NCI-H2081 (cell line): ENCODE results near the gene ATG4A.

Experiments used
- DNase-seq, 2 experiments: peaks; one replicate each; lab custom pipeline; 2025; lab: John Stamatoyannopoulos, UW

The ATG4A gene, protein sequence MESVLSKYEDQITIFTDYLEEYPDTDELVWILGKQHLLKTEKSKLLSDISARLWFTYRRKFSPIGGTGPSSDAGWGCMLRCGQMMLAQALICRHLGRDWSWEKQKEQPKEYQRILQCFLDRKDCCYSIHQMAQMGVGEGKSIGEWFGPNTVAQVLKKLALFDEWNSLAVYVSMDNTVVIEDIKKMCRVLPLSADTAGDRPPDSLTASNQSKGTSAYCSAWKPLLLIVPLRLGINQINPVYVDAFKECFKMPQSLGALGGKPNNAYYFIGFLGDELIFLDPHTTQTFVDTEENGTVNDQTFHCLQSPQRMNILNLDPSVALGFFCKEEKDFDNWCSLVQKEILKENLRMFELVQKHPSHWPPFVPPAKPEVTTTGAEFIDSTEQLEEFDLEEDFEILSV

DNA sequence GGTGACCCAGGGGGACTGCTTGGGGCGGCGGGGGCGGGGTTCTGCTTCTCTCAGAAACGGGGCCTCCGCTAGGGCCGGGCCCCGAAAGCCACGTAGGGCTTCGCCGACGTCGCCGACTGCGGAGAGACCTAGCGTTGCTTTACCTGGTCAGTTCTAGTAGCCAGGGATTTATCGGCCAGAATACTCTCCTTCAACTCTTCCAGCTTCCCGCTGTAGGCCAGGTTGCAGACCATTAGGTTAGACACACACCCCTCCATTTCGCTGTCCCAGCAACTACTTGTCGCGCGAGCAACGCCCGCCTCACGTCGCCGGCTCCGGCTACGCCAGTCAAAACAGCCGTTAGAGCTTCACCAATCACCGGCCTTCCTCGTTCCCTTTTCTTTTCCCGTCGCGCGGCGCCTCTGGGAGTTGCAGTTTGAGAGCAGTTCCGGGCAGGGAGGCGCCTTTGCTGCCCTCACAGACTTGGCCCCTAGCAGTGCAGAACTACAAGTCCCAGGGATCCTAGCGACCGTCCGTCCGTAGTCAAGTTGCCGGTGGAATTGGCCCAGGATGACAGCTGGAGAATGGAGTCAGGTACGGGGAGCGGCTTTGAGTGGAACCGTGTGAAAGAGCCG, at the start of gene ATG4A, which contains the start of gene PSMD10:
ATG4A (plus strand) TSS at position 515 of the 614 bp plus-strand sequence; CDS start at position 564, 49 bp downstream.
PSMD10 (minus strand) TSS at position 279 of the 614 bp plus-strand sequence; CDS start at position 257, 22 bp downstream.
- DNase-seq = peak; percentile 97 to 99

DNA sequence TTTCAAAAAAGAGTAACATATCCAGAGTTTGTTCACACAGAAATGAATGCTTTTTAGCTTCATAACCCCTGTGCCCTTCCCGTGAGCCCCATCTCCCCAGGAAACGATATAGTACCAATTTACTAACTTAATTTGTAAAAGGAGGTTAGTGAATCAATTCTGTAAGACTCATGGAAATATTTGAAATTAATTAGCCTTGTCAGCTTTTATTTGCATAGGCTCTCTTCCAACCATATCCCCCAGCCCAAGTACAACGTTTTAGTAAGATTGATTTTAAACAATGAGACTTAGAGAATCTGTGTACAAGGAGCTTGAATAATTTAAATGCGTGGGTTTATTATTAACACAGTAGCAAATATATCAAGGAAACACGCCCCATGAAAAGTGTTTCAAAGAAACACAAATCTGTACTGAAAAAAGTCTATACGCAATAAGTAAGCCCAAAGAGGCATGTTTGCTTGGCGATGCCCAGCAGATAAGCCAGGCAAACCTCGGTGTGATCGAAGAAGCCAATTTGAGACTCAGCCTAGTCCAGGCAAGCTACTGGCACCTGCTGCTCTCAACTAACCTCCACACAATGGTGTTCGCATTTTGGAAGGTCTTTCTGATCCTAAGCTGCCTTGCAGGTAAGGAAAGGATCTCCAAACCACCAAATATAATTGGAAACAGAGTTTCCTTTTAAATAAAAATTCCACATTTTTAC, 46.9 kb upstream of the ATG4A start, which contains the start of gene VSIG1:
VSIG1 (plus strand) TSS at position 512 of the 703 bp plus-strand sequence; CDS start at position 578, 66 bp downstream.
- DNase-seq = no peak

DNA sequence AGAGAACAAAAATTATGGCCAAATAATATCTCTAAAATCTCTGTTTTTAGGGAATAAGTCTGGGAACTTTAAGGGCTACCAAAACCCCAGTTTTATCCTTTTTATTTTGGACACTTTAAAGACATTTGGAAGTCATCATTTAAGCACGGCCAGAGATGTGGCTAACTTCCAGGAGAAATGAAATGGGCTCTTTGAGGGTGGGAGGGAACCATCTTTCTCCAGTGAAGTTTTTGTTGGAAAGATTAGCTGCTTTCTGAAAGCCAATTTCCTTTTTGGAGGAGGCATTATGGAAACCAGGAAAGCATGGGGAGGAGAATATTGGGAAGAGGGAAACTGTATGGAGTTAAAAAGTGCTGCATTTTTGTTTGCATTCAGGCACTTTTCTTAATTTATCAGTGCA, 41.9 kb upstream of the ATG4A start:
- no peak for DNase-seq

DNA sequence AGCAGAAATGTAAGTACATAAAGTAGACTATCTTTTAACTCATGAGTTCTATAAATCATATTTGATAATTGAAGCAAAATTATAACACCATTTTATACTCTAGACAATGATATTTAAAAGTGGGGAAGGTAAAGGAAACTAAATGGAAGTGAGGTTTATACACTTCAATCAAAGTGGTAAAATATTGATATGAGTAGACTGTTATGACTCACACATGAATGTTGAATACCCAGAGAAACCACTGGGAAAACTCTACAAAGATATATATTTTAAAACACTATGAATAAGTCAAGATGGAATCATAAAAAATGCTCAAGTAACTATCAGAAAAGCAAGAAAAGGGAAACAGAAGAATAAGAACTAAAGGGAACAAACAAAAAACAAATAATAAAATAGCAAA, 38.4 kb upstream of the ATG4A start:
- no peak for DNase-seq

DNA sequence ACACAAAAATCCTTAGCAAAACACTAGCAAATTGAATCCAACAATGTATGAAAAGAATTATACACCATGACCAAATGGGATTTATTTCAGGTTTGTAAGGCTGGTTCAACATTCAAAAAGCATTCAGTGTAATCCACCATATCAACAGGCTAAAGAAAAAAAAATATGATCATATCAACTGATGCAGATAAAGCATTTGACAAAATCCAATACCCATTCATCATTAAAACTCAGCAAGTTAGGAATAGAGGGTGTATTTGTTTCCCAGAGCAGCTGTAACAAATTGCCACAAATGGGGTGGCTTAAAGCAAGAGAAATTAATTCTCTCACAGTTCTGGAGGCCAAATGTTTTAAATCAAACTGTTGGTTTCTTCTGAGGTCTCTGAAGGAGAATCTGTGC, 36.0 kb upstream of the ATG4A start:
- DNase-seq = no peak

GRCh38 chrX:108059801-108060200, 31.8 kb upstream of the ATG4A start:
- no peak for DNase-seq

GRCh38 chrX:108064001-108064400, 27.6 kb upstream of the ATG4A start:
- no peak for DNase-seq

DNA sequence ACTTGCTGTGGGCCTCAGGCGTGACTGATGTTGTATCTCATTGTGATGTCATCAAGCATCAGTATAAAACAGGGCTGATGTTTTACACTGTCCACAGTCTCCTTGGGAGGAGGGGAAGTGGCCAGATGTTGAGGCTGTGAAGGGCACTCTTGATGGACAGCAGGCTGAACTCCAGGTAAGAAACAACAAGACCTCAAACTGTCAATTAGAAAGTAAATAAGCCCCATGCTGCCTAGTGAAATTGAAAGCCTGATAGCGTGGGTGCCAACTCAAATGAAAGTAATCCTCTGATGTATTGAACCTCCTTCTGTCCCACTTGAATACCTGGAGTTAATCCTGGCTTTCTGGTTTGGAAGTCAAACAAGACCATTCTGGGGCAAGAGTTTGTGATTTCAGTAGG, 27.0 kb upstream of the ATG4A start:
- no peak for DNase-seq

DNA sequence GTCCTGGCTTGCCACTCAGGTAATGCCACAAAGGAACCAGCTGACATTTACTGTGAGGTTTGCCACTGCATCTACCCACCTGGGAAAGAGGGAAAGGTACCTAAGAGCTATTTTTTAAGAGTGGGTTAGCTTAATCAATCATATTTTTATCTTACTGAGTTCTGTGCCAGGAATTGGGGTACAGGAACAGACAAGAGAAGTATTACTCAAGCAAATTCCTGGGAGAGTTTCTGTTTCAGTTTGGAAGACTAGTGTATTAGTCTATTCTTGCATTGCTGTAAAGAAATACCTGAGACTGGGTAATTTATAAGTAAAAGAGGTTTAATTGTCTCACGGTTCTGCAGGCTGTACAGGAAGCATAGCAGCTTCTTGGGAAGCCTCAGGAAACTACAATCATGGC, 23.5 kb upstream of the ATG4A start:
- DNase-seq = no peak

GRCh38 chrX:108070891-108071290, 20.7 kb upstream of the ATG4A start:
- no peak for DNase-seq

GRCh38 chrX:108071578-108071977, 20.0 kb upstream of the ATG4A start:
- no peak for DNase-seq

DNA sequence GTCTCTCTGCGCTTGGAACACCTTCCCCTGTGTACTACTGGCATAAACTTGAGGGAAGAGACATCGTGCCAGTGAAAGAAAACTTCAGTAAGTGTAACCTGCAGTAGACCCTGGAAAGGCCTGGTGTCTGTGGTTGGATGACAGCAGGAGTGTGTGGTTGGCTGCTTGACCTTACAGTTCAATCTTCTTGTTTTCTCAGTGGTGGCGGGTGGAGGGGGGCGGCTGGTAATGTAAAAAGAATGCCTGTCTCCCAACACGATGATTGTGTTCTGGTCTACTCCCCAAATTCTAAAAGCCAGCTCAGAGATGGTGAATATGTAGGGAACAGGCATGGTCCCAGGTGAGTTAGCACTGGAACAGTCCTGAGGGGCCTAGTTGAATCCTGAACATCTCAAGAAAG, 18.8 kb upstream of the ATG4A start:
- DNase-seq = no peak

DNA sequence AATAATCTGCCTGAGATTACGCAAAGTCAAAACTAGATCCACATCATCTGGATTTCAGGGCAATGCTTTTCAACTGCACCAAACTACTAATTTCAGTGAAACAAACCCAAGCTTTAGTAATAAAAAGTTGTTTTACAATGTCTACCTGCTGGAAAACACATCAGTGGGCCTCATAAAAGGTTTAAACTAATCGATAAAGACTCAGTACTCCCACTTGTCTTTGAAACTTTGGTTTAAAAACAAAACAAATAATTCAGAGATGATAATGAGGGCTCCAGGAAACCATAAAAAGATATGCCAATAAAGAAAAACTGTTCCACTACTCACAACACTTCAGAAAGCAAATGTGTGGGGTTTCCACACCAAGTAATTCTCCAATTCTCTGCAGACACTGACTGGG, 10.5 kb upstream of the ATG4A start:
- no peak for DNase-seq

DNA sequence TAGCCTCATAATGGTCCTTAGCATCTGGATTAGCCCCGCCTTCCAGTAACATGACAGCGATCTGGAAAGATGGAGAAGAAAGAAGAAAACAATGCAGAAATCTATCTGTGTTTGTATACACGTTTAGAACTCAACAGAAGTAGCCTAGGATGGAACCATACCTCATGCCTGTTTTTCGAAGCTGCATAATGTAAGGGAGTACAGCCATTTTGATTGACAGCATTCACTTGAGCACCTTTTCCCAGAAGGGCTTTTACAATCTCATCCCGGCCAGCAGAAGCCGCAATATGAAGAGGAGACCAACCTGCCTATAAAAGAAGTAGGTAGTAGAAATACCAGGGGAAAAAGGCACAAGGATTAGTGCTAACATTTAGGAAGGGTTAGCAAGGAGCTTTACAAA, 3.8 kb upstream of the ATG4A start:
- no peak for DNase-seq

DNA sequence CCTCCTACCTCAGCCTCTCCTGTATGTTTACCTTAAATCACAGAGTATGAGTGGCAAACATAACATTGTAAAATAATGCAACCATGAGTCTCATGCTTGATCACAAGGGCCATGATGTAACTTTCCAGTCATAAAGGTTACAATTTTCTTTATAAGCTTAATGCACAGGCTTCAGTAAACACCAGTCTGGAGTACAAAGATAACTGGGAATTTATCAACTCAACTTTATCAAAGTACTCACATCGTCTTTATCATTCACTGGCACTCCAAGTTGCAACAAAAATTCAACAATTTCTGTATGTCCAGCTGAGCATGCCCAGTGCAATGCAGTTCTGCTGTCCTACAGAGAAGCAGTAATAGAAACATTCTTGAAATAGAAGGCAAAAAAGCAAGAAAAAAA, 3.1 kb upstream of the ATG4A start:
- DNase-seq = no peak

GRCh38 chrX:108090491-108091263, 901 bp upstream of the ATG4A start:
- DNase-seq = no peak

DNA sequence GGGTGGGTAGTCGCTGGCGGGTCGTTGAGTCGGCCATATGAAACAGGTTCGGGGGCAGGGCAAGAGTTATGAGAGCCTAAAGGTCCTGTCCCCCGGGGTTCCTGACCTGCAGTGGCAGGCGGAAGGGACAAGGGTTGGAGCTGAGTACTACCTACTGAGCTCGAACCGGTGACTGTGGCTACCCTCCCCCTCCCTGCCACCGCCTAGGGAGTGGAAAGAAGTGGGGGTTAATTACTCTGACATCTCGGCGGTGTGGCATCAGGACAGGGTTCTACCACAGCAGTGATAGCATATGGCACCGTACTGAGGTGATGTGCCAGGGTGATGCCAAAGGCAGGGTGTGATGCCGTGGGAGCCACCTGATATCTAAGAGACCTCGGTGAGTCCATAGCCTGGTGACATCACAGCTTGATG, 307 bp downstream of the ATG4A start:
- peak; percentile 58 to 82 for DNase-seq

DNA sequence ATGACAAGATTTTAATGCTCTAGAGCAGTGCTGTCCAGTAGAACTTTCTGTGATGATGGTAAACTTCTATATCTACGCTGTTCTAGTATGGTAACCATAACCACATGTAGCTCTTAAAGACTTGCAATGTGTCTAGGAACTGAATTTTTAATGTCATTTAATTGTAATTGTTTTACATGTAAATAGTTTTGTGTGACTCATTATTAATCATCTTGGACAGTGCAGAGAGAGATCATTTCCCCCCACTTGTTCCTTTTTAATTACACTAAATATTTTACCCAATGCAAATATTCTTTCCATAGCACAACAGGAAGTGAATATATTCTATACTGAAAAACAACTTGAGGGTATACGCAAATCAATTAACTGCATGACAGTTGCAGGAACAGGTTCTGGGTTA, 5.8 kb downstream of the ATG4A start:
- no peak for DNase-seq

DNA sequence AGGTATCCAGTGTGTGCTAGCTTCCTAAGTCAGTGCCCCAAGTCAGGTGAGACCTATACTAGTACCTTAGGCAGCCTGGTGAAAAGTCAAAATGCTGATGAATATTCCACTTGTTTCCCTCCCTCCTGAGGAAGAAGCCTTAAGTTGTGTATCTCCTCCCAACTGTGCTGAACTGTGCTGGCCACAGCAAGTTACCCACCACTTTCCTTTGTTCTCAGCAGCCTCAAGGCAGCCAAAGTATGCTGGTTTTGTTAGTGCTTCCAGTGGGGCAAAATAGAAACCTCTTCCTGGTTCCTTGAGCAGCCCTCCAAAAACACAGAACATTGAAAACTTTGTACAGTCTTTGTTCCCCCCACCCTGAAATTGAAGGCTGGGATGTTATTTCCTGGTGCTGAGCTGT, 13.9 kb downstream of the ATG4A start:
- DNase-seq = no peak

DNA sequence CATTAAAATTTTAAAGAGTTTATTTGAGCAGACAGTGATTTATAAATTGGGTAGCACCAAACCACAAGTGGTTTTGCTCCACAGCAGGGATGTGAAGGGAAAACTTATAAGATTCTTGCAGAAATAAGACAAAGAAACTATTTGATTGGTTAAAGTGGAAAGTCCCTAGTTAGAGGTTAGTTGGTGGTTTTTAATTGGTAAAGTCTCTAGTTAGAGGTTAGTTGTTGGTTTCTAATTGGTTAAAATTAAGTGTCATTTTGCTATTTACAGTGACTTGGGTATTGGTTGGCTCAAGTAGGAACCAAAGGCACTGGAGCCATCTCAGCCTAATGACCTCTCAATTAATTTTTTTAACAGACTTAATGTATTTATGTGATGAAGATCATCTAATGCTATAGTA, 23.0 kb downstream of the ATG4A start:
- DNase-seq = no peak

DNA sequence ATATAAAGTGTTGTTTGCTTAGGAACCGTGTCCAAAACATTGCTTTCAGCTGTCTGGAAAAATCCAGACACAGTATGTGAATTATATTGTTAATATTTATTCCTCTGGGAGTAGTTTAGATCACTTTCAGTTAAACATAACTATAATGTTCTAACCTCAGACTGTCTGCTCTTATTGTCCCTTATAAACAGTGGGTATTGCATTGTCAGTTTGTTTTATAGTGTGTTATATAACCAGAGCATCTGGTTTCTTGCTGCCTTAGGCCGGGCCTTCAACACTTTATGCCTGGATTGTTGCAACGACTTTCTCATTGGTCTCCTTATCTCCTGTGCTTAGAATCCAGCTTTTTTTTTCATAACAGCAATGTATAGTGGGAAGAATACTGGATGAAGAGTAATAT, 26.4 kb downstream of the ATG4A start:
- DNase-seq = no peak

DNA sequence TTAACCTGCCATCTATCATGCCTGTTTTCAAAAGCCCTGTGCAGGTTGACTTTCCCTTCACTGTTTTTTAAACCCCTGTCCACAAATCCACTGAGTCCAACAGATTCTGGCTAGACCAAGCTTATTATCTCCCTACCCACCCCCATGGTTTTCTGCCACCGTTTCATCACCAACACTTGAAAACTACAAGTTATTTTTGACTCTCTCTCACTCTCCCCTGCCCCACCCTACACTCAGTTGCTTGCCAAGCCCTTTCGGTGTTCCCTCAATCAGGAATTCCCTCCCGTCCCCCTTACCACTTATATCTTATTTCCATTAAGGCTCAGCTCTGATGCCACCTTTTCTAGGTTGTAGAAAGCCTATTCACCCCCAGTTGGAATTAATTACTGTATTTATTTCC, 29.7 kb downstream of the ATG4A start:
- no peak for DNase-seq
